ENCODE results near the gene SERINC3. TPM values are rescaled to one million over a fixed set of nuclear protein-coding genes. Genes with fewer than 3 reads are reported as not detected.

The SERINC3 gene
- total and polyA plus RNA-seq, 2 experiments from 2014 or later = 18.1 to 33.0 TPM

GRCh38 chr20:44509762-44510161 lies 12.1 kb downstream of the SERINC3 start (continued):
- TF ChIP-seq REST (IDR thresholded peaks at IDR 0.05; ENCODE audit: unreplicated experiment) (no peak), EZH2phosphoT487 (IDR thresholded peaks at IDR 0.05; ENCODE audit: unreplicated experiment) (no peak), NANOG (IDR thresholded peaks at IDR 0.05; ENCODE audit: borderline replicate concordance) (no peak), JUNB (IDR thresholded peaks at IDR 0.05; ENCODE audit: unreplicated experiment) (no peak), POLR2AphosphoS5 (IDR thresholded peaks at IDR 0.05; ENCODE audit: low read depth) (no peak), CREB1 (CRISPR knock-in tag; IDR thresholded peaks at IDR 0.05; ENCODE audit: low read depth) (no peak)

DNA sequence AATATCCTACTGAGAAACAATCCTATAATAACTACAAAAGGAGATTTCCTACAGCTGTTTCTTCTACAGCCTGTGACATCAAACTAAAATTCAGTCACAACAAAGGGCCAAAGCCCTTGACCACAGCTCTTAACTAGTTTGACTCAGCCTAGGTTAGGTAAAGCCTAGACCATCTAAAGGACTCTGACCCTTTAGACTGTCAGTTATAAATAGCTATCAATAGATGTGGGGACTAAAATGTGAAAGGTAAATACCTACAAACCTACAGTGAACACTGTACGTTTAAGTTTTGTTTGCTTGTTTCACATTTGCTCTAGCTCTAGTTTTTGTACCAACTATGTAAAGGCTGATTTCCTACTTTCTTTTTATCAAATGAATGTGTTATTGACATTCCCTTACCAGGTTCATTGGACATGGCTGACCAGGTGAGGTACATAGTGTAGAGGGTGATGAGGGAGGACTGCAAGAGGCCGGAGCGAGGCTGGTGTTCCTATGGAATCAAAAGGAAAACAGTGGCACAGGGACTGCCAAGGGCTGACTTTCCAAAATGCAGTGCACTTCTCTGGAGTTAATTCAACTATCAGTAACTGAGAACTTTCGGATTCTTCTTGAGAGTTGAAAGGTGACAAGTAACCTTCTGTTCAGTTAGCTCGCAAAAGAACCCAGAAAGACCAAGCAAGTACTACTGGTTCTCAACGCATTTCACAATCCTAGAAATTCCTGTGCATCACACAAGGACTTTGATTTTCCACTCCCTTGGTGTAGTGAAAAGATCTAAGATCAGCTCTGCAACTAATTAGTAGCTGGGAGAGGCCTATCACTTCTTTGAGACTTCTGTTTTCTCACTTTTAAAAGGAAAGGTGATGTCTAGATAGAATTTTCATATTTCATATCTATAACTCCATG lies 17.2 kb downstream of the SERINC3 start:
- no peak overlapping the region for H3K27ac ChIP-seq (ENCODE audit: low read depth)
- no peaks in the 10 kb centered on the region for H3K9me3 Mint-ChIP-seq
- no peaks in the 10 kb centered on the region for H3K4me1 Mint-ChIP-seq
- no peaks in the 10 kb centered on the region for H3K4me1 ChIP-seq (ENCODE audit: insufficient read depth)
- no peaks in the 10 kb centered on the region for H3K27me3 Mint-ChIP-seq (ENCODE audit: insufficient read depth, low read depth, poor library complexity)
- peaks cover 32% of the 10 kb centered on the region for H3K36me3 ChIP-seq (ENCODE audit: insufficient read depth)
- peaks cover 42% of the 10 kb centered on the region for H3K36me3 Mint-ChIP-seq (ENCODE audit: low read depth)
- H3K27ac Mint-ChIP-seq = no peak overlapping the region
- H3K79me2 ChIP-seq (replicated peaks; ENCODE audit: insufficient read depth) = no peaks in the 10 kb centered on the region
- H3F3A ChIP-seq (replicated peaks; ENCODE audit: low read depth) = no peaks in the 10 kb centered on the region
- no peak overlapping the region for H2AFZ ChIP-seq
- ATAC-seq = no peak
- no peak overlapping the region for H3K4me3 Mint-ChIP-seq
- no peak overlapping the region for H3K4me2 ChIP-seq
- H3K4me3 ChIP-seq = no peak overlapping the region
- no peaks in the 10 kb centered on the region for H3K9me2 ChIP-seq (ENCODE audit: insufficient read depth)
- no peak for DNase-seq (ENCODE audit: low spot score)
- H3K27me3 ChIP-seq (ENCODE audit: insufficient read depth) = no peaks in the 10 kb centered on the region
- H4K20me1 ChIP-seq (replicated peaks; ENCODE audit: insufficient read depth) = no peaks in the 10 kb centered on the region; the same call in 1 of the 2 replicates
- TF ChIP-seq ZNF114 (CRISPR knock-in tag; IDR thresholded peaks at IDR 0.05) (no peak), CTCF (conservative IDR thresholded peaks at IDR 0.05; ENCODE audit: low read depth in 2 of 2) (no peak), POLR2AphosphoS5 (IDR thresholded peaks at IDR 0.05; ENCODE audit: low read depth) (no peak), ZNF462 (CRISPR knock-in tag; IDR thresholded peaks at IDR 0.05) (no peak)

All from GM23338 (cell line).